Measurements from ENCODE around the gene MUCL3.
A peak's percentile ranks its signal among the peaks of the same experiment; 100 is the strongest.

Gene MUCL3

DNA sequence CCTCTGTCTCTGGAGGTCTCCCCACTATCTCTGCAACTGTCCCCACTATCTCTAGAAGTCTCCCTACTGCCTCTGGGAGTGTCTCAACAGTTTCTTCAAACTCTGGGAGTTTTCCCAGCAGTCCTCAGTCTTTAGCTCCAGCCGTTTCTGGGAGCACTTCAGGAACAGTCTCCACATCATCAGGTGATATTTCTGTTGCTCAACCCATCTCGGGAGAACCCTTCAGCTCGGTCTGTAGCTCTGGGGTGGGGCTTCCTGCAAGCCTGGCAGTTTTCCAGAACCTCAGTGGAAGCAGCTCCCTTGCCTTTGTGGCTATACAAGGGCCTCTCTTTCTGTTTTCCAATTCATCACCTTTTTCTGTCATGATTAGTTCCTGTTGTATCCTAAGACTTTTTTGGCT is 5.8 kb upstream of the MUCL3 start:
- no peak overlapping the region for H3K4me3 Mint-ChIP-seq
- no peak overlapping the region for H3K27ac Mint-ChIP-seq
- ATAC-seq (replicated peaks) (no peak), DNase-seq (no peak)
- H3K9me3 Mint-ChIP-seq: no peaks in the 10 kb centered on the region
- H3K36me3 Mint-ChIP-seq (ENCODE audit: insufficient read depth): no peaks in the 10 kb centered on the region
- H3K27me3 Mint-ChIP-seq: peaks cover 20 to 61% of the 10 kb centered on the region in 2 donors
- H3K4me1 Mint-ChIP-seq (ENCODE audit: low read depth in 2 of 2): no peaks in the 10 kb centered on the region

GRCh38 chr6:30937265-30937664 is 3.5 kb upstream of the MUCL3 start:
- H3K27ac Mint-ChIP-seq: no peak overlapping the region
- peaks cover 42 to 83% of the 10 kb centered on the region in 2 donors for H3K27me3 Mint-ChIP-seq
- no peaks in the 10 kb centered on the region for H3K9me3 Mint-ChIP-seq
- DNase-seq: no peak
- H3K4me3 Mint-ChIP-seq: no peak overlapping the region
- ATAC-seq (replicated peaks): no peak
- no peaks in the 10 kb centered on the region for H3K36me3 Mint-ChIP-seq (ENCODE audit: insufficient read depth)
- H3K4me1 Mint-ChIP-seq (ENCODE audit: low read depth in 2 of 2): no peaks in the 10 kb centered on the region

GRCh38 chr6:30938730-30939129 is 2.0 kb upstream of the MUCL3 start:
- Mint-ChIP-seq H3K9me3 (no peaks in the 10 kb centered on the region), H3K4me3 (no peak overlapping the region), H3K36me3 (ENCODE audit: insufficient read depth) (no peaks in the 10 kb centered on the region), H3K4me1 (ENCODE audit: low read depth in 2 of 2) (peaks cover 0 to 5% of the 10 kb centered on the region in 2 donors), H3K27ac (no peak overlapping the region), H3K27me3 (peaks cover 55 to 92% of the 10 kb centered on the region in 2 donors)
- ATAC-seq (replicated peaks): no peak
- DNase-seq: no peak

DNA sequence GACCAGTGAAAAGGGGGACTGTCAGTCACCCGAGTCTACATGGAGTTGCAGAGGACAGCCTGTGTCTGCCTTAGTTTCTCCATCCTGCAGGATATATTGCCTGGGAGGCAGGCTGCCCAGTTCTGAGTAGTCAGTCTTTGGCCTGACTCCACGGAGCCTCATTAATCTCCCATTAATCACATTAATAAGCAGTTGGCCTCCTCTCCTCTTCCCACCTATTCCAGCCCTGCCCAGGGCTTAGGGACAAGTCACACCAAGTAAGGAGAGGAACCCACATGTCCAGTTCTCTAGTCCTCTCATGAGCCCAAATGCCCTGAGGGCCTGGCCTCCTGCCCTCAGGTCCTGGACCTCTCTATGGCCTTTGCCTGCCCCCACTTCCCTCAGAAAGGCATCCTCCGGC is 1.3 kb upstream of the MUCL3 start:
- DNase-seq (no peak), ATAC-seq (replicated peaks) (no peak)
- Mint-ChIP-seq H3K27me3 (peaks cover 62 to 99% of the 10 kb centered on the region in 2 donors), H3K27ac (no peak overlapping the region), H3K9me3 (no peaks in the 10 kb centered on the region), H3K4me3 (no peak overlapping the region), H3K4me1 (ENCODE audit: low read depth in 2 of 2) (peaks cover 0 to 5% of the 10 kb centered on the region in 2 donors), H3K36me3 (ENCODE audit: insufficient read depth) (no peaks in the 10 kb centered on the region)

- Mint-ChIP-seq H3K9me3 (no peaks in the 10 kb centered on the region), H3K4me3 (no peak overlapping the region), H3K4me1 (ENCODE audit: low read depth in 2 of 2) (peaks cover 0 to 5% of the 10 kb centered on the region in 2 donors), H3K36me3 (ENCODE audit: insufficient read depth) (no peaks in the 10 kb centered on the region), H3K27ac (no peak overlapping the region), H3K27me3 (peaks cover 62 to 100% of the 10 kb centered on the region in 2 donors)
- ATAC-seq (replicated peaks): no peak
- DNase-seq: no peak
Measured at GRCh38 chr6:30942338-30943060, 1.7 kb downstream of the MUCL3 start.

DNA sequence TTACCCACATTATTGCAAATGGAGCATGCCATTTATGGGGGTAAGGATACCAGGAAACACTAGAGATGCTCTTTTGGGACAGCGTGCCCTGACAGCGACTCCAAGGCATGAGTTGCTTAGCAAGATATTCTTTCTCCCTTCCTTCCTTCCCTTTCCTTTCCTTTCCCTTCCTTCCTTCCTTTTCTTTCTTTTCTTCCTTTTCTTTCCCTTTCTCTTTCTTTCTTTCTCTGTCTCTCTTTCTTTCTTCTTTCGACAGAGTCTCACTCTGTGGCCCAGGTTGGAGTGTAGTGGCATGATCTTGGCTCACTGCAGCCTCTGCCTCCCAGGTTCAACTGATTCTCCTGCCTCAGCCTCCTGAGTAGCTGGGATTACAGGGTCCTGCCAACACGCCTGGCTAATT is 3.3 kb downstream of the MUCL3 start:
- H3K27me3 Mint-ChIP-seq: peaks cover 78 to 100% of the 10 kb centered on the region in 2 donors
- H3K9me3 Mint-ChIP-seq: no peaks in the 10 kb centered on the region

GRCh38 chr6:30945281-30945680 is 4.5 kb downstream of the MUCL3 start:
- Mint-ChIP-seq H3K4me3 (no peak overlapping the region), H3K27ac (no peak overlapping the region), H3K36me3 (ENCODE audit: insufficient read depth) (no peaks in the 10 kb centered on the region), H3K9me3 (peaks cover 3 to 5% of the 10 kb centered on the region in 2 donors), H3K27me3 (peaks cover 81 to 100% of the 10 kb centered on the region in 2 donors), H3K4me1 (ENCODE audit: low read depth in 2 of 2) (peaks cover 0 to 5% of the 10 kb centered on the region in 2 donors)
- ATAC-seq (replicated peaks) (no peak), DNase-seq (no peak)

More for the DNA sequence above, 3.3 kb downstream of the MUCL3 start:
- ATAC-seq (replicated peaks): no peak
- Mint-ChIP-seq H3K4me3 (no peak overlapping the region), H3K4me1 (ENCODE audit: low read depth in 2 of 2) (peaks cover 0 to 5% of the 10 kb centered on the region in 2 donors), H3K36me3 (ENCODE audit: insufficient read depth) (no peaks in the 10 kb centered on the region), H3K27ac (no peak overlapping the region)
- no peak for DNase-seq

GRCh38 chr6:30947231-30947630 is 6.5 kb downstream of the MUCL3 start:
- Mint-ChIP-seq H3K27ac (no peak overlapping the region), H3K27me3 (peaks cover 78 to 100% of the 10 kb centered on the region in 2 donors), H3K4me1 (ENCODE audit: low read depth in 2 of 2) (peaks cover 0 to 6% of the 10 kb centered on the region in 2 donors), H3K36me3 (ENCODE audit: insufficient read depth) (no peaks in the 10 kb centered on the region), H3K9me3 (peaks cover 5 to 17% of the 10 kb centered on the region in 2 donors), H3K4me3 (no peak overlapping the region)
- no peak for ATAC-seq (replicated peaks)
- no peak for DNase-seq

DNA sequence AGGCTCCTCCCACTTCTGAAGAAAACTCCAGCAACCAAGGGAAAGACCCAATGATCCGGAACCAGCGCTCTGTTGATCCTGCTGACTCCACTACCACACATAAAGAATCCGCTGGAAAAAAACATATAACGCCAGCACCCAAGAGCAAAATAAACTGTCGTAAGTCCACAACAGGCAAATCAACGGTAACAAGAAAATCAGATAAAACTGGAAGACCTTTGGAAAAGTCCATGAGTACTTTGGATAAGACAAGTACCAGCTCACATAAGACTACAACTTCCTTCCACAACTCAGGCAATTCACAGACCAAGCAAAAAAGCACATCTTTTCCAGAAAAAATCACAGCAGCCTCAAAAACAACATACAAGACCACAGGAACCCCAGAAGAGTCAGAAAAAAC is 8.0 kb downstream of the MUCL3 start:
- H3K27me3 Mint-ChIP-seq: peaks cover 70 to 99% of the 10 kb centered on the region in 2 donors
- DNase-seq (no peak), ATAC-seq (replicated peaks) (no peak)
- no peak overlapping the region for H3K4me3 Mint-ChIP-seq
- H3K9me3 Mint-ChIP-seq: peaks cover 5 to 17% of the 10 kb centered on the region in 2 donors
- no peak overlapping the region for H3K27ac Mint-ChIP-seq
- peaks cover 0 to 1% of the 10 kb centered on the region in 2 donors for H3K4me1 Mint-ChIP-seq (ENCODE audit: low read depth in 2 of 2)
- no peaks in the 10 kb centered on the region for H3K36me3 Mint-ChIP-seq (ENCODE audit: insufficient read depth)

DNA sequence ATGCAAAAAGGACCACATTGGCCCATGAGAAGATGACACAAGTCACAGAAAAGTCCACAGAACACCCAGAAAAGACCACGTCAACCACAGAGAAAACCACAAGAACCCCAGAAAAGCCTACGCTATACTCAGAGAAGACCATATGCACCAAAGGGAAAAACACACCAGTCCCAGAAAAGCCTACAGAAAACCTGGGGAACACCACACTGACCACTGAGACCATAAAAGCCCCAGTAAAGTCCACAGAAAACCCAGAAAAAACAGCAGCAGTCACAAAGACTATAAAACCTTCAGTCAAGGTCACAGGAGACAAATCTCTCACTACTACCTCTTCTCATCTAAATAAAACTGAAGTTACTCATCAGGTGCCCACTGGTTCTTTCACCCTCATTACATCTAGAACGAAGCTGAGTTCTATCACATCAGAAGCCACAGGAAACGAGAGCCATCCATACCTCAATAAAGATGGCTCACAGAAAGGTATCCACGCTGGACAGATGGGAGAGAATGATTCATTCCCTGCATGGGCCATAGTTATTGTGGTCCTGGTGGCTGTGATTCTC is 11.2 kb downstream of the MUCL3 start:
- no peak for ATAC-seq (replicated peaks)
- peaks cover 2% of the 10 kb centered on the region for H3K36me3 Mint-ChIP-seq (ENCODE audit: insufficient read depth)
- no peak for DNase-seq
- H3K4me1 Mint-ChIP-seq (ENCODE audit: low read depth in 2 of 2): peaks cover 0 to 10% of the 10 kb centered on the region in 2 donors
- H3K4me3 Mint-ChIP-seq: no peak overlapping the region
- peaks cover 54 to 75% of the 10 kb centered on the region in 2 donors for H3K27me3 Mint-ChIP-seq
- H3K27ac Mint-ChIP-seq: no peak overlapping the region
- peaks cover 5 to 17% of the 10 kb centered on the region in 2 donors for H3K9me3 Mint-ChIP-seq

GRCh38 chr6:30954631-30955366 is 14.0 kb downstream of the MUCL3 start:
- Mint-ChIP-seq H3K4me3 (peak overlapping the region; percentile 79 to 81), H3K4me1 (ENCODE audit: low read depth in 2 of 2) (peaks cover 0 to 10% of the 10 kb centered on the region in 2 donors), H3K27ac (peak overlapping the region; percentile 57 to 72), H3K36me3 (ENCODE audit: insufficient read depth) (peaks cover 2% of the 10 kb centered on the region), H3K27me3 (peaks cover 50 to 71% of the 10 kb centered on the region in 2 donors), H3K9me3 (peaks cover 2 to 17% of the 10 kb centered on the region in 2 donors)
- no peak for ATAC-seq (replicated peaks)
- DNase-seq: no peak

- DNase-seq: peak; percentile 44 to 61 (median 50)
- Mint-ChIP-seq H3K4me3 (peak overlapping the region; percentile 79 to 81), H3K4me1 (ENCODE audit: low read depth in 2 of 2) (peaks cover 0 to 10% of the 10 kb centered on the region in 2 donors), H3K9me3 (peaks cover 2 to 10% of the 10 kb centered on the region in 2 donors), H3K27ac (peak overlapping the region; percentile 57 to 72), H3K36me3 (ENCODE audit: insufficient read depth) (peaks cover 2% of the 10 kb centered on the region), H3K27me3 (peaks cover 46 to 65% of the 10 kb centered on the region in 2 donors)
- ATAC-seq (replicated peaks): peak; percentile 84
Measured at GRCh38 chr6:30955367-30956042, 14.7 kb downstream of the MUCL3 start.

GRCh38 chr6:30957716-30958115 is 16.9 kb downstream of the MUCL3 start:
- Mint-ChIP-seq H3K27me3 (peaks cover 35 to 43% of the 10 kb centered on the region in 2 donors), H3K4me1 (ENCODE audit: low read depth in 2 of 2) (peaks cover 0 to 9% of the 10 kb centered on the region in 2 donors), H3K36me3 (ENCODE audit: insufficient read depth) (peaks cover 2% of the 10 kb centered on the region), H3K27ac (no peak overlapping the region), H3K4me3 (no peak overlapping the region), H3K9me3 (no peaks in the 10 kb centered on the region)
- DNase-seq (no peak), ATAC-seq (replicated peaks) (no peak)

Data from effector memory CD8-positive, alpha-beta T cell (primary cell).